ENCODE measurements around the gene LAMA3. TPM values are rescaled to one million over a fixed set of nuclear protein-coding genes. Genes with fewer than 3 reads are reported as not detected.

LAMA3 gene
- polyA plus RNA-seq, 1 donor from 2014 or later: 3.4 TPM

DNA sequence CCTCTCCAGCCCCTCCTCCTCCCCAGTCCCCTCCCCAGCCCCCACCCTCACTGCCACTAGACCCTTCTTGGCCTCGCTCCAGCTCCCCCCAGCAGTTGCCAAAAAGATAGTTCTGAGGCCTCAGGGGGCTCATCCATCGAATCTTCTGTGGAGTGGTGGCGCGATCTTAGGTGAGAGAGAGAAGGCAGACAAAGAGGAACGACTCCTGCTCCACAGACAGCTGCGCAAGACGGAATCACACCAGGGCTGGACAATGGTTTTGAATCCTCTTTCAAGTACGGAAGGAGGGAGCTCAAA, 68.1 kb downstream of the LAMA3 start:
- Histone ChIP-seq H3K27ac (ENCODE audit: low read length) (no peak overlapping the region), H3K27me3 (ENCODE audit: insufficient read depth, low read depth, low read length) (no peaks in the 10 kb centered on the region), H3K79me2 (replicated peaks; ENCODE audit: insufficient read depth, low read length) (no peaks in the 10 kb centered on the region), H4K20me1 (ENCODE audit: insufficient read depth) (no peaks in the 10 kb centered on the region), H3K9me3 (ENCODE audit: low read length) (no peaks in the 10 kb centered on the region), H3K9me2 (ENCODE audit: insufficient read depth, low read length) (no peaks in the 10 kb centered on the region), H2AFZ (ENCODE audit: low read depth, low read length) (no peak overlapping the region), H3F3A (ENCODE audit: insufficient read depth, low read length, poor library complexity, severe bottlenecking) (no peaks in the 10 kb centered on the region), H3K9ac (ENCODE audit: low read length) (no peak overlapping the region), H3K36me3 (ENCODE audit: insufficient read depth, low read length) (no peaks in the 10 kb centered on the region), H3K4me2 (ENCODE audit: low read length) (no peak overlapping the region), H3K4me3 (ENCODE audit: low read length) (no peak overlapping the region)
- TF ChIP-seq EP300 (conservative IDR thresholded peaks at IDR 0.05; ENCODE audit: poor library complexity, severe bottlenecking) (no peak), RAD21 (conservative IDR thresholded peaks at IDR 0.05) (no peak), SMC3 (conservative IDR thresholded peaks at IDR 0.05; ENCODE audit: poor library complexity) (no peak), TAF1 (IDR thresholded peaks at IDR 0.05; ENCODE audit: low read depth) (no peak), MXI1 (conservative IDR thresholded peaks at IDR 0.05; ENCODE audit: poor library complexity, severe bottlenecking) (no peak), EZH2 (IDR thresholded peaks at IDR 0.05; ENCODE audit: borderline replicate concordance, insufficient read depth, low read length, poor library complexity, severe bottlenecking) (no peak), POLR2AphosphoS5 (IDR thresholded peaks at IDR 0.05) (no peak)
- TF ChIP-seq, protein P1, sequence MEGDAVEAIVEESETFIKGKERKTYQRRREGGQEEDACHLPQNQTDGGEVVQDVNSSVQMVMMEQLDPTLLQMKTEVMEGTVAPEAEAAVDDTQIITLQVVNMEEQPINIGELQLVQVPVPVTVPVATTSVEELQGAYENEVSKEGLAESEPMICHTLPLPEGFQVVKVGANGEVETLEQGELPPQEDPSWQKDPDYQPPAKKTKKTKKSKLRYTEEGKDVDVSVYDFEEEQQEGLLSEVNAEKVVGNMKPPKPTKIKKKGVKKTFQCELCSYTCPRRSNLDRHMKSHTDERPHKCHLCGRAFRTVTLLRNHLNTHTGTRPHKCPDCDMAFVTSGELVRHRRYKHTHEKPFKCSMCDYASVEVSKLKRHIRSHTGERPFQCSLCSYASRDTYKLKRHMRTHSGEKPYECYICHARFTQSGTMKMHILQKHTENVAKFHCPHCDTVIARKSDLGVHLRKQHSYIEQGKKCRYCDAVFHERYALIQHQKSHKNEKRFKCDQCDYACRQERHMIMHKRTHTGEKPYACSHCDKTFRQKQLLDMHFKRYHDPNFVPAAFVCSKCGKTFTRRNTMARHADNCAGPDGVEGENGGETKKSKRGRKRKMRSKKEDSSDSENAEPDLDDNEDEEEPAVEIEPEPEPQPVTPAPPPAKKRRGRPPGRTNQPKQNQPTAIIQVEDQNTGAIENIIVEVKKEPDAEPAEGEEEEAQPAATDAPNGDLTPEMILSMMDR (IDR thresholded peaks at IDR 0.05; ENCODE audit: poor library complexity, severe bottlenecking): no peak
- TF ChIP-seq, protein P2, sequence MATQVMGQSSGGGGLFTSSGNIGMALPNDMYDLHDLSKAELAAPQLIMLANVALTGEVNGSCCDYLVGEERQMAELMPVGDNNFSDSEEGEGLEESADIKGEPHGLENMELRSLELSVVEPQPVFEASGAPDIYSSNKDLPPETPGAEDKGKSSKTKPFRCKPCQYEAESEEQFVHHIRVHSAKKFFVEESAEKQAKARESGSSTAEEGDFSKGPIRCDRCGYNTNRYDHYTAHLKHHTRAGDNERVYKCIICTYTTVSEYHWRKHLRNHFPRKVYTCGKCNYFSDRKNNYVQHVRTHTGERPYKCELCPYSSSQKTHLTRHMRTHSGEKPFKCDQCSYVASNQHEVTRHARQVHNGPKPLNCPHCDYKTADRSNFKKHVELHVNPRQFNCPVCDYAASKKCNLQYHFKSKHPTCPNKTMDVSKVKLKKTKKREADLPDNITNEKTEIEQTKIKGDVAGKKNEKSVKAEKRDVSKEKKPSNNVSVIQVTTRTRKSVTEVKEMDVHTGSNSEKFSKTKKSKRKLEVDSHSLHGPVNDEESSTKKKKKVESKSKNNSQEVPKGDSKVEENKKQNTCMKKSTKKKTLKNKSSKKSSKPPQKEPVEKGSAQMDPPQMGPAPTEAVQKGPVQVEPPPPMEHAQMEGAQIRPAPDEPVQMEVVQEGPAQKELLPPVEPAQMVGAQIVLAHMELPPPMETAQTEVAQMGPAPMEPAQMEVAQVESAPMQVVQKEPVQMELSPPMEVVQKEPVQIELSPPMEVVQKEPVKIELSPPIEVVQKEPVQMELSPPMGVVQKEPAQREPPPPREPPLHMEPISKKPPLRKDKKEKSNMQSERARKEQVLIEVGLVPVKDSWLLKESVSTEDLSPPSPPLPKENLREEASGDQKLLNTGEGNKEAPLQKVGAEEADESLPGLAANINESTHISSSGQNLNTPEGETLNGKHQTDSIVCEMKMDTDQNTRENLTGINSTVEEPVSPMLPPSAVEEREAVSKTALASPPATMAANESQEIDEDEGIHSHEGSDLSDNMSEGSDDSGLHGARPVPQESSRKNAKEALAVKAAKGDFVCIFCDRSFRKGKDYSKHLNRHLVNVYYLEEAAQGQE (IDR thresholded peaks at IDR 0.05; ENCODE audit: borderline replicate concordance): no peak

DNA sequence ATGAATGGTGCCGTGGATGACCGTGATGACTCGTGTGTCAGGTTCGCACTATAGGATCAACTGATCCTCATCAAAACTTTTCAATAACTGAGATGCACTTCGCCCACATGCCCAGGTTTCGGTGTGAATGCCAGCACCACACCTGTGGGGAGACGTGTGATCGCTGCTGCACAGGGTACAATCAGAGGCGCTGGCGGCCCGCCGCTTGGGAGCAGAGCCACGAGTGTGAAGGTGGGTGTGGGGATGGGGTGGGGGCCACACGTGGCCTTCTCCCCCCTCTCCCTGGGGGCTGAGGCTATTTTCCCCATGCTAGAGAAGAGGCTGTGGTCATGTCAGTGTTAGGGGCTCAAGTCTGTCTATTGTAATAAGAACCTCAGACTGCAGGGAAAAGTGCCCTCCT, 69.0 kb downstream of the LAMA3 start:
- H3K4me3 ChIP-seq (ENCODE audit: low read length): no peak overlapping the region
- H3F3A ChIP-seq (ENCODE audit: insufficient read depth, low read length, poor library complexity, severe bottlenecking): no peaks in the 10 kb centered on the region
- no peaks in the 10 kb centered on the region for H3K79me2 ChIP-seq (replicated peaks; ENCODE audit: insufficient read depth, low read length)
- TF ChIP-seq MXI1 (conservative IDR thresholded peaks at IDR 0.05; ENCODE audit: poor library complexity, severe bottlenecking) (no peak), TAF1 (IDR thresholded peaks at IDR 0.05; ENCODE audit: low read depth) (no peak), POLR2AphosphoS5 (IDR thresholded peaks at IDR 0.05) (no peak), EZH2 (IDR thresholded peaks at IDR 0.05; ENCODE audit: borderline replicate concordance, insufficient read depth, low read length, poor library complexity, severe bottlenecking) (no peak), EP300 (conservative IDR thresholded peaks at IDR 0.05; ENCODE audit: poor library complexity, severe bottlenecking) (no peak), SMC3 (conservative IDR thresholded peaks at IDR 0.05; ENCODE audit: poor library complexity) (no peak), RAD21 (conservative IDR thresholded peaks at IDR 0.05) (no peak)
- TF ChIP-seq, protein P1 (IDR thresholded peaks at IDR 0.05; ENCODE audit: poor library complexity, severe bottlenecking): no peak
- TF ChIP-seq, protein P2 (IDR thresholded peaks at IDR 0.05; ENCODE audit: borderline replicate concordance): no peak
- no peaks in the 10 kb centered on the region for H3K27me3 ChIP-seq (ENCODE audit: insufficient read depth, low read depth, low read length)
- H3K9me2 ChIP-seq (ENCODE audit: insufficient read depth, low read length): no peaks in the 10 kb centered on the region
- no peaks in the 10 kb centered on the region for H3K9me3 ChIP-seq (ENCODE audit: low read length)
- no peaks in the 10 kb centered on the region for H4K20me1 ChIP-seq (ENCODE audit: insufficient read depth)
- H3K27ac ChIP-seq (ENCODE audit: low read length): no peak overlapping the region
- H3K4me2 ChIP-seq (ENCODE audit: low read length): no peak overlapping the region
- H3K9ac ChIP-seq (ENCODE audit: low read length): no peak overlapping the region
- no peaks in the 10 kb centered on the region for H3K36me3 ChIP-seq (ENCODE audit: insufficient read depth, low read length)
- no peak overlapping the region for H2AFZ ChIP-seq (ENCODE audit: low read depth, low read length)
